ENCODE results near the gene CD7.

CD7 gene

GRCh38 chr17:82353484-82353883 lies 36.1 kb upstream of the CD7 start:
- Histone ChIP-seq H3K4me1 (peaks cover 8% of the 10 kb centered on the region), H3K4me3 (ENCODE audit: low read depth, low read length) (no peak overlapping the region), H3K36me3 (no peaks in the 10 kb centered on the region), H3K27me3 (no peaks in the 10 kb centered on the region), H3K9me3 (no peaks in the 10 kb centered on the region)
- no peak for DNase-seq
- TF ChIP-seq CTCF (IDR thresholded peaks at IDR 0.05; ENCODE audit: low read depth, low read length): no peak

- H3K4me1 ChIP-seq: peaks cover 6% of the 10 kb centered on the region
- DNase-seq: peak; percentile 92
- TF ChIP-seq CTCF (IDR thresholded peaks at IDR 0.05; ENCODE audit: low read depth, low read length): peak; percentile 97
- H3K27me3 ChIP-seq: no peaks in the 10 kb centered on the region
- no peaks in the 10 kb centered on the region for H3K9me3 ChIP-seq
- no peaks in the 10 kb centered on the region for H3K36me3 ChIP-seq
- H3K4me3 ChIP-seq (ENCODE audit: low read depth, low read length): no peak overlapping the region
These were observed 34.5 kb upstream of the CD7 start for GRCh38 chr17:82351713-82352488.

- Histone ChIP-seq H3K36me3 (no peaks in the 10 kb centered on the region), H3K4me1 (peaks cover 6% of the 10 kb centered on the region)
- TF ChIP-seq CTCF (IDR thresholded peaks at IDR 0.05; ENCODE audit: low read depth, low read length): no peak
These were observed 33.9 kb upstream of the CD7 start for GRCh38 chr17:82351254-82351712.

GRCh38 chr17:82350182-82351030 lies 33.0 kb upstream of the CD7 start:
- Histone ChIP-seq H3K9me3 (no peaks in the 10 kb centered on the region), H3K4me3 (ENCODE audit: low read depth, low read length) (no peak overlapping the region), H3K4me1 (peaks cover 6% of the 10 kb centered on the region), H3K27me3 (no peaks in the 10 kb centered on the region), H3K36me3 (no peaks in the 10 kb centered on the region)
- DNase-seq: peak; percentile 28
- TF ChIP-seq CTCF (IDR thresholded peaks at IDR 0.05; ENCODE audit: low read depth, low read length): no peak

More at GRCh38 chr17:82351254-82351712, 33.9 kb upstream of the CD7 start:
- no peaks in the 10 kb centered on the region for H3K9me3 ChIP-seq
- H3K27me3 ChIP-seq: no peaks in the 10 kb centered on the region
- no peak overlapping the region for H3K4me3 ChIP-seq (ENCODE audit: low read depth, low read length)
- DNase-seq: no peak

- H3K27me3 ChIP-seq: no peaks in the 10 kb centered on the region
- H3K9me3 ChIP-seq: no peaks in the 10 kb centered on the region
- DNase-seq: no peak
- peaks cover 6% of the 10 kb centered on the region for H3K4me1 ChIP-seq
- TF ChIP-seq CTCF (IDR thresholded peaks at IDR 0.05; ENCODE audit: low read depth, low read length): no peak
- no peak overlapping the region for H3K4me3 ChIP-seq (ENCODE audit: low read depth, low read length)
- H3K36me3 ChIP-seq: no peaks in the 10 kb centered on the region
These were observed 31.9 kb upstream of the CD7 start for GRCh38 chr17:82349287-82349701.
